MV-4-11 (cell line): Measurements from ENCODE around the gene DMRTA1.
"Not testable (repeated sequence)": the region's sequence is repeated elsewhere in the genome, so short reads cannot be mapped to it uniquely, and the experiment has no call there.

Experiments
- DNase-seq: peaks from one replicate; lab custom pipeline; 2025; lab: John Stamatoyannopoulos, UW

DMRTA1 gene

DNA sequence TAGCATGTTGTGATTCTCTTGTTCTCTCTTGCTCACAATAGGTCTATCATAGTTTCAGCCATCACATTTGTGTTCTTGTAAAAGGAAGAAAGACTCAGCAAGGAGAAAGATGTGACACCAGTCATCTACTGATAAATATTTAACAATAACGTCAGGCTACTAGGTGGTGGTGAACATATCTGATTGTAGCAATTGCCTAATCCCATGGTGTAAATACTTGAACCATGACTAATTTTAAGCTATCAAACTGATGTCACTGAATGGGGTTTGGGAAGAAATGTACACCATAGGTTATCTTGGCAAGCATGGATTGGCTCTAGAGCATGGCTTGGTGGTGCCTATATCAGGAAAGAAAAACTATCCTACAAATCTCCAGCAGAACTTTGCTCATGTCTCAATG lies 16.6 kb downstream of the DMRTA1 start:
- DNase-seq, result no peak

DNA sequence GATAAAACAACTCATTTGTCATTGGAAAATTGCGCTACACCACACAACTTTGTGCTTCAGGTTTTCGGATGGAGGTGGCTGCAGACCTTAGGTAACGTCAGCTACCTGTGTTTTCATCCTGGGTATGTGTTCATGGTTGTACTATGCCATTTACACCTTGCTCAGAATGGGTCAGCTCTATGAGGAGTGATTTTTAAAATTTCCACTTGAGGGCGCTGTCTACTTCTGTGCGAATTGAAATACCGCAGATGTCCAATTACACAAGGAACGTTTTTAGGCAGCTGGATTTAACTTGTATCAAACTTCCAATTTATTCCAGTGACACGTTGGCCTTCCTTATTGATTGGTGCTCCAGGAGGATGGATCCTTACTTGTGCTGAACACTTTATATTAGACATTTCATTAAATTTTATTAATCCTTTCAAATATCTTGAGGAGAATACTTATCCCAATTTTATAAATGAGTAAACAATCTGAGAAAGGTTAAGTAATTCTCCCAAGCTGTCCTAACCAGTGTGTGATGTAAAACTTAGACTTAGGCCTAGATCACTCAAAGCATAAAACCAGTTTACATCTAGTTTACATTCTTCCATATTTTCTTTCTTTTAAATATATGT lies 23.4 kb downstream of the DMRTA1 start:
- peak; percentile 35 for DNase-seq

- no peak for DNase-seq
These were observed 34.9 kb downstream of the DMRTA1 start for GRCh38 chr9:22481566-22481965.

GRCh38 chr9:22483528-22484070 lies 37.0 kb downstream of the DMRTA1 start:
- no peak for DNase-seq

DNA sequence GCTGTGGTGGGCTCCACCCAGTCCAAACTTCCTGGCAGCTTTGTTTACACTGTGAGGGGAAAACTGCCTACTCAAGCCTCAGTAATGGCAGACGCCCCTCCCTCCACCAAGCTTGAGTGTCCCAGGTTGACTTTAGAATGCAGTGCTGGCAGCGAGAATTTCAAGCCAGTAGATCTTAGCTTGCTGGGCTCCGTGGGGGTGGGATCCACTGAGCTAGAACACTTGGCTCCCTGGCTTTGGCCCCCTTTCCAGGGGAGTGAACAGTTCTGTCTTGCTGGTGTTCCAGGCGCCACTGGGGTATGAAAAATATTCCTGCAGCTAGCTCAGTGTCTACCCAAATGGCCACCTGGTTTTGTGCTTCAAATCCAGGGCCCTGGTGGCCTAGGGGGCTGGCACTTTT lies 49.6 kb downstream of the DMRTA1 start:
- not testable (repeated sequence) for DNase-seq
